OCI-LY1 (cell line): ENCODE data around the gene DYNC2I2.

ENCODE experiments used
- EZH2 ChIP-seq: fragments of 200-600 bp; sonication (generic), shearing (Covaris generic); IDR thresholded peaks from 2 replicates; pipeline ENCODE4 v1.8.0; 2017; ENCODE audit warnings: borderline replicate concordance, mixed run types, mild to moderate bottlenecking, antibody characterized with exemption, low read length, moderate library complexity, mixed read lengths
- TF ChIP-seq, protein P1 (sequence below): fragments of 200-600 bp; sonication (generic), shearing (Covaris generic); IDR thresholded peaks from 2 replicates; pipeline ENCODE4 v1.5.1; 2017; ENCODE audit warnings: mild to moderate bottlenecking, antibody characterized with exemption, low read length, moderate library complexity, mixed read lengths

DNA sequence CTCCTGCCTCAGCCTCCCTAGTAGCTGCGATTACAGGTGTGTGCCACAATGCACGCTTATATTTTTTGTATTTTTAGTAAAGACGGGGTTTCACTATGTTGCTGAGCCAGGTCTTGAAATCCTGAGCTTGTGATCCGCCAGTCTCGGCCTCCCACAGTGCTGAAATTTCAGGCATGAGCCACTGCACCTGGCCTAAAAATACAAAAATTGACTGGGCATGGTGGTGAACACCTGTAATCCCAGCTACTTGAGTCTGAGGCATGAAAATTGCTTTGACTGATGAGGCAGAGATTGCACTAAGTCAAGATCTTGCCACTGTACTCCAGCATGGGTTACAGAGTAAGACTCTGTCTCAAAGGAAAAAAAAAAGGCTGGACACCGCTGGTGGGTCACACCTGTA lies 13.1 kb upstream of the DYNC2I2 start:
- TF ChIP-seq, protein P1, sequence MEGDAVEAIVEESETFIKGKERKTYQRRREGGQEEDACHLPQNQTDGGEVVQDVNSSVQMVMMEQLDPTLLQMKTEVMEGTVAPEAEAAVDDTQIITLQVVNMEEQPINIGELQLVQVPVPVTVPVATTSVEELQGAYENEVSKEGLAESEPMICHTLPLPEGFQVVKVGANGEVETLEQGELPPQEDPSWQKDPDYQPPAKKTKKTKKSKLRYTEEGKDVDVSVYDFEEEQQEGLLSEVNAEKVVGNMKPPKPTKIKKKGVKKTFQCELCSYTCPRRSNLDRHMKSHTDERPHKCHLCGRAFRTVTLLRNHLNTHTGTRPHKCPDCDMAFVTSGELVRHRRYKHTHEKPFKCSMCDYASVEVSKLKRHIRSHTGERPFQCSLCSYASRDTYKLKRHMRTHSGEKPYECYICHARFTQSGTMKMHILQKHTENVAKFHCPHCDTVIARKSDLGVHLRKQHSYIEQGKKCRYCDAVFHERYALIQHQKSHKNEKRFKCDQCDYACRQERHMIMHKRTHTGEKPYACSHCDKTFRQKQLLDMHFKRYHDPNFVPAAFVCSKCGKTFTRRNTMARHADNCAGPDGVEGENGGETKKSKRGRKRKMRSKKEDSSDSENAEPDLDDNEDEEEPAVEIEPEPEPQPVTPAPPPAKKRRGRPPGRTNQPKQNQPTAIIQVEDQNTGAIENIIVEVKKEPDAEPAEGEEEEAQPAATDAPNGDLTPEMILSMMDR: no peak
- TF ChIP-seq EZH2: no peak
